ENCODE data around the gene MRPS30. TPM values are rescaled to one million over a fixed set of nuclear protein-coding genes. Genes with fewer than 3 reads are reported as not detected.
"Not testable (repeated sequence)": the region's sequence is repeated elsewhere in the genome, so short reads cannot be mapped to it uniquely, and the experiment has no call there.

Gene MRPS30
- polyA plus RNA-seq, 1 donor (not counting 4 experiments of a cell fraction or from before 2014, with no cell fraction given) = 62.1 TPM

DNA sequence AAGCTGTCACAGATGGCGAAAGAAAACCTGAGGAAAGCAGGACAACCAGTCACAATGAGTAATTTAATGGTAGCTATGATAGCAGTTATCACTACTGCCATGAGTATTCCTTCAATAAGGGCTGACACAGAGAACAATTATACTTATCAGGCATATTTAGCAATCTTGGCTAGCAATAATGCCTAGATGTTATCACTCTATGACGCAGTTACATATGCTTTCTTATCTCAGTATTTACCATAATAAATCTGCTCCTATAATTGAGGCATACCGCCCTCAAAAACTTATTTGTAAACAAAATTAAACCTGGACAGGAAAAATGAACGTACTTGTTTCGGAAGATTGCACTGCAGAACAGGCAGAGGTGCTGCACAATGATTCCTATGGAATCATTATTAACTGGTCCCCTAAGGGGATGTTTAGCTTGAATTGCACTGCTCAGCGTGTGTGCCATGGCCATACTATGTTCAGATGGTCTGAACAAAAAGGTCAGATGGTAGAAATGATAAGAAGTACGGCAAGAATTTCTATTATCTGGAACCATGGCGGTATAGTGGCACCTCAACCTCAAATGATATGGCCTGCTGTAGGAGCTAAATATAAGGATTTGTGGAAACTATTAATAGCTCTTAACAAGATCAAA is 16.6 kb upstream of the MRPS30 start:
- H3K9me3 ChIP-seq (ENCODE audit: control insufficient read depth, low read depth, low read length); H3K4me3 ChIP-seq (ENCODE audit: control insufficient read depth in 2 of 3, extremely low read depth in 1 of 3, insufficient read depth in 2 of 3, low read depth in 1 of 3, low read length in 3 of 3); H3K27ac ChIP-seq (ENCODE audit: control insufficient read depth, insufficient read depth, low read length); H3K9me1 ChIP-seq (ENCODE audit: control insufficient read depth, extremely low read depth, insufficient read depth, low read length); H3K36me3 ChIP-seq (ENCODE audit: control insufficient read depth in 2 of 2, extremely low read depth in 1 of 2, insufficient read depth in 2 of 2, low read length in 2 of 2); H3K27me3 ChIP-seq (ENCODE audit: control insufficient read depth, extremely low read depth, insufficient read depth, low read length); H3K4me2 ChIP-seq (ENCODE audit: control insufficient read depth, extremely low read depth, insufficient read depth, low read depth, low read length); H2AFZ ChIP-seq (ENCODE audit: control insufficient read depth, low read length); dilution Hi-C loops (cut with MboI; ENCODE audit: extremely low pct_ligation_motif_present, low sequenced_read_pairs); H4K20me1 ChIP-seq (ENCODE audit: control insufficient read depth, extremely low read depth, insufficient read depth, low read length); H3K79me2 ChIP-seq (ENCODE audit: control insufficient read depth, insufficient read depth, low read length); FAIRE-seq; H3K4me1 ChIP-seq (ENCODE audit: control insufficient read depth, extremely low read depth, insufficient read depth, low read length); DNase-seq (ENCODE audit: low read depth, low spot score); H3K9ac ChIP-seq (ENCODE audit: control insufficient read depth, extremely low read depth, insufficient read depth, low read length): not testable (repeated sequence)

GRCh38 chr5:44794371-44794770 is 14.4 kb upstream of the MRPS30 start:
- Histone ChIP-seq H3K9me1 (ENCODE audit: control insufficient read depth, extremely low read depth, insufficient read depth, low read length) (no peaks in the 10 kb centered on the region), H3K36me3 (ENCODE audit: control insufficient read depth in 2 of 2, extremely low read depth in 1 of 2, insufficient read depth in 2 of 2, low read length in 2 of 2) (no peaks in the 10 kb centered on the region), H3K9me3 (ENCODE audit: control insufficient read depth, low read depth, low read length) (no peaks in the 10 kb centered on the region), H3K27me3 (ENCODE audit: control insufficient read depth, extremely low read depth, insufficient read depth, low read length) (no peaks in the 10 kb centered on the region), H3K27ac (ENCODE audit: control insufficient read depth, insufficient read depth, low read length) (no peak overlapping the region), H3K4me3 (ENCODE audit: control insufficient read depth in 2 of 3, extremely low read depth in 1 of 3, insufficient read depth in 2 of 3, low read depth in 1 of 3, low read length in 3 of 3) (no peak overlapping the region), H3K4me1 (ENCODE audit: control insufficient read depth, extremely low read depth, insufficient read depth, low read length) (no peaks in the 10 kb centered on the region), H4K20me1 (ENCODE audit: control insufficient read depth, extremely low read depth, insufficient read depth, low read length) (no peaks in the 10 kb centered on the region), H3K9ac (ENCODE audit: control insufficient read depth, extremely low read depth, insufficient read depth, low read length) (no peak overlapping the region), H2AFZ (ENCODE audit: control insufficient read depth, low read length) (no peak overlapping the region), H3K4me2 (ENCODE audit: control insufficient read depth, extremely low read depth, insufficient read depth, low read depth, low read length) (no peak overlapping the region), H3K79me2 (ENCODE audit: control insufficient read depth, insufficient read depth, low read length) (no peaks in the 10 kb centered on the region)
- no peak for FAIRE-seq
- dilution Hi-C loops (cut with MboI; ENCODE audit: extremely low pct_ligation_motif_present, low sequenced_read_pairs) = no loop called here
- no peak for TF ChIP-seq EZH2 (IDR thresholded peaks at IDR 0.05; ENCODE audit: low read length)
- TF ChIP-seq, protein P1, sequence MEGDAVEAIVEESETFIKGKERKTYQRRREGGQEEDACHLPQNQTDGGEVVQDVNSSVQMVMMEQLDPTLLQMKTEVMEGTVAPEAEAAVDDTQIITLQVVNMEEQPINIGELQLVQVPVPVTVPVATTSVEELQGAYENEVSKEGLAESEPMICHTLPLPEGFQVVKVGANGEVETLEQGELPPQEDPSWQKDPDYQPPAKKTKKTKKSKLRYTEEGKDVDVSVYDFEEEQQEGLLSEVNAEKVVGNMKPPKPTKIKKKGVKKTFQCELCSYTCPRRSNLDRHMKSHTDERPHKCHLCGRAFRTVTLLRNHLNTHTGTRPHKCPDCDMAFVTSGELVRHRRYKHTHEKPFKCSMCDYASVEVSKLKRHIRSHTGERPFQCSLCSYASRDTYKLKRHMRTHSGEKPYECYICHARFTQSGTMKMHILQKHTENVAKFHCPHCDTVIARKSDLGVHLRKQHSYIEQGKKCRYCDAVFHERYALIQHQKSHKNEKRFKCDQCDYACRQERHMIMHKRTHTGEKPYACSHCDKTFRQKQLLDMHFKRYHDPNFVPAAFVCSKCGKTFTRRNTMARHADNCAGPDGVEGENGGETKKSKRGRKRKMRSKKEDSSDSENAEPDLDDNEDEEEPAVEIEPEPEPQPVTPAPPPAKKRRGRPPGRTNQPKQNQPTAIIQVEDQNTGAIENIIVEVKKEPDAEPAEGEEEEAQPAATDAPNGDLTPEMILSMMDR (optimal IDR thresholded peaks at IDR 0.05 in 1 of 3, IDR thresholded peaks at IDR 0.05 in 1 of 3, conservative IDR thresholded peaks at IDR 0.05 in 1 of 3; ENCODE audit: extremely low read depth in 1 of 3, insufficient read depth in 2 of 3, low read length in 3 of 3) = no peak
- DNase-seq (ENCODE audit: low read depth, low spot score) = no peak

DNA sequence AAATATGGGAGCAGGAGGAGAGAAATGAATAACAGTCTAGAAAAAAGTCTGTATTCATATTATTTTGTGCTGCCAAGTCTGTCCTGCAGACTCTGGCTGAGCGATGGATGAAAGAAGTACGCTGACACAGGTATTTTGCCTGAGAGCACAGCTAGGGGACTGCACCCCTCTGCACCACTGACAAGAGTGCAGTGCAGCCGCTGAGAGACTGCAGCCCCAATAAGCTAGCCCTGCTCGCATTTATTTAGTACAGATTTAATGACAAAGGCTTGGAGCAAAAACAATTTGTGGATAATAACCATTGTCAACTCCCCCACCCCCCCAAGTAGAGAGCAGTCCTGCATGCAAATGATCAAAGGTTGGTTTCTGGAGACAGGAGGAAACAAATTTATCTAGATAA is 13.3 kb upstream of the MRPS30 start:
- Histone ChIP-seq H3K27ac (ENCODE audit: control insufficient read depth, insufficient read depth, low read length) (no peak overlapping the region), H3K36me3 (ENCODE audit: control insufficient read depth in 2 of 2, extremely low read depth in 1 of 2, insufficient read depth in 2 of 2, low read length in 2 of 2) (no peaks in the 10 kb centered on the region), H3K4me1 (ENCODE audit: control insufficient read depth, extremely low read depth, insufficient read depth, low read length) (no peaks in the 10 kb centered on the region), H2AFZ (ENCODE audit: control insufficient read depth, low read length) (no peak overlapping the region), H3K27me3 (ENCODE audit: control insufficient read depth, extremely low read depth, insufficient read depth, low read length) (no peaks in the 10 kb centered on the region), H3K9me3 (ENCODE audit: control insufficient read depth, low read depth, low read length) (no peaks in the 10 kb centered on the region), H4K20me1 (ENCODE audit: control insufficient read depth, extremely low read depth, insufficient read depth, low read length) (no peaks in the 10 kb centered on the region), H3K9ac (ENCODE audit: control insufficient read depth, extremely low read depth, insufficient read depth, low read length) (no peak overlapping the region), H3K9me1 (ENCODE audit: control insufficient read depth, extremely low read depth, insufficient read depth, low read length) (no peaks in the 10 kb centered on the region), H3K79me2 (ENCODE audit: control insufficient read depth, insufficient read depth, low read length) (no peaks in the 10 kb centered on the region), H3K4me2 (ENCODE audit: control insufficient read depth, extremely low read depth, insufficient read depth, low read depth, low read length) (no peak overlapping the region), H3K4me3 (ENCODE audit: control insufficient read depth in 2 of 3, extremely low read depth in 1 of 3, insufficient read depth in 2 of 3, low read depth in 1 of 3, low read length in 3 of 3) (no peak overlapping the region)
- DNase-seq (ENCODE audit: low read depth, low spot score) (no peak), FAIRE-seq (no peak)
- dilution Hi-C loops (cut with MboI; ENCODE audit: extremely low pct_ligation_motif_present, low sequenced_read_pairs) = no loop called here
- no peak for TF ChIP-seq EZH2 (IDR thresholded peaks at IDR 0.05; ENCODE audit: low read length)
- TF ChIP-seq, protein P1 (optimal IDR thresholded peaks at IDR 0.05 in 1 of 3, IDR thresholded peaks at IDR 0.05 in 1 of 3, conservative IDR thresholded peaks at IDR 0.05 in 1 of 3; ENCODE audit: extremely low read depth in 1 of 3, insufficient read depth in 2 of 3, low read length in 3 of 3) = no peak

Measured in keratinocyte (primary cell).